ENCODE data around the gene CD59.
A peak's percentile ranks its signal among the peaks of the same experiment; 100 is the strongest.
"Not testable (repeated sequence)": the region's sequence is repeated elsewhere in the genome, so short reads cannot be mapped to it uniquely, and the experiment has no call there.

CD59 gene

GRCh38 chr11:33721984-33722383, 14.2 kb downstream of the CD59 start:
- in situ Hi-C loops (cut with HindIII; ENCODE audit: low pct_ligation_motif_present, low pct_unique_long_range_greater_than_20kb, low sequenced_read_pairs), result no loop called here
- no peak for DNase-seq

GRCh38 chr11:33721426-33721825, 14.8 kb downstream of the CD59 start:
- no peak for DNase-seq
- in situ Hi-C loops (cut with HindIII; ENCODE audit: low pct_ligation_motif_present, low pct_unique_long_range_greater_than_20kb, low sequenced_read_pairs), result no loop called here

GRCh38 chr11:33719587-33719986, 16.6 kb downstream of the CD59 start:
- in situ Hi-C loops (cut with HindIII; ENCODE audit: low pct_ligation_motif_present, low pct_unique_long_range_greater_than_20kb, low sequenced_read_pairs), result no loop called here
- no peak for DNase-seq

GRCh38 chr11:33718440-33718839, 17.8 kb downstream of the CD59 start:
- no peak for DNase-seq
- in situ Hi-C loops (cut with HindIII; ENCODE audit: low pct_ligation_motif_present, low pct_unique_long_range_greater_than_20kb, low sequenced_read_pairs), result no loop called here

GRCh38 chr11:33716243-33716642, 20.0 kb downstream of the CD59 start:
- in situ Hi-C loops (cut with HindIII; ENCODE audit: low pct_ligation_motif_present, low pct_unique_long_range_greater_than_20kb, low sequenced_read_pairs), result no loop called here
- DNase-seq, result peak; percentile 50

GRCh38 chr11:33713856-33714398, 22.3 kb downstream of the CD59 start:
- no peak for DNase-seq
- in situ Hi-C loops (cut with HindIII; ENCODE audit: low pct_ligation_motif_present, low pct_unique_long_range_greater_than_20kb, low sequenced_read_pairs), result no loop called here

- in situ Hi-C loops (cut with HindIII; ENCODE audit: low pct_ligation_motif_present, low pct_unique_long_range_greater_than_20kb, low sequenced_read_pairs), result no loop called here
- no peak for DNase-seq
Measured at GRCh38 chr11:33713151-33713855, 22.9 kb downstream of the CD59 start.

- no peak for DNase-seq
- in situ Hi-C loops (cut with HindIII; ENCODE audit: low pct_ligation_motif_present, low pct_unique_long_range_greater_than_20kb, low sequenced_read_pairs), result no loop called here
Measured at GRCh38 chr11:33712436-33712835, 23.8 kb downstream of the CD59 start.

GRCh38 chr11:33709466-33709865, 26.8 kb downstream of the CD59 start:
- no peak for DNase-seq
- in situ Hi-C loops (cut with HindIII; ENCODE audit: low pct_ligation_motif_present, low pct_unique_long_range_greater_than_20kb, low sequenced_read_pairs), result no loop called here

- in situ Hi-C loops (cut with HindIII; ENCODE audit: low pct_ligation_motif_present, low pct_unique_long_range_greater_than_20kb, low sequenced_read_pairs), result no loop called here
Measured at GRCh38 chr11:33708985-33709384, 27.2 kb downstream of the CD59 start.

GRCh38 chr11:33707831-33708230, 28.4 kb downstream of the CD59 start:
- in situ Hi-C loops (cut with HindIII; ENCODE audit: low pct_ligation_motif_present, low pct_unique_long_range_greater_than_20kb, low sequenced_read_pairs), result not testable (repeated sequence)

More at GRCh38 chr11:33708985-33709384, 27.2 kb downstream of the CD59 start:
- DNase-seq, result no peak

GRCh38 chr11:33706966-33707365, 29.3 kb downstream of the CD59 start:
- DNase-seq, result no peak
- in situ Hi-C loops (cut with HindIII; ENCODE audit: low pct_ligation_motif_present, low pct_unique_long_range_greater_than_20kb, low sequenced_read_pairs), result no loop called here

More at GRCh38 chr11:33707831-33708230, 28.4 kb downstream of the CD59 start:
- DNase-seq, result not testable (repeated sequence)

GRCh38 chr11:33706546-33706945, 29.7 kb downstream of the CD59 start:
- no peak for DNase-seq
- in situ Hi-C loops (cut with HindIII; ENCODE audit: low pct_ligation_motif_present, low pct_unique_long_range_greater_than_20kb, low sequenced_read_pairs), result no loop called here

- DNase-seq, result no peak
- in situ Hi-C loops (cut with HindIII; ENCODE audit: low pct_ligation_motif_present, low pct_unique_long_range_greater_than_20kb, low sequenced_read_pairs), result no loop called here
Measured at GRCh38 chr11:33704240-33705002, 31.8 kb downstream of the CD59 start.

GRCh38 chr11:33703788-33704187, 32.4 kb downstream of the CD59 start:
- no peak for DNase-seq
- in situ Hi-C loops (cut with HindIII; ENCODE audit: low pct_ligation_motif_present, low pct_unique_long_range_greater_than_20kb, low sequenced_read_pairs), result no loop called here

- in situ Hi-C loops (cut with HindIII; ENCODE audit: low pct_ligation_motif_present, low pct_unique_long_range_greater_than_20kb, low sequenced_read_pairs), result no loop called here
Measured at GRCh38 chr11:33703234-33703633, 33.0 kb downstream of the CD59 start.

GRCh38 chr11:33701302-33702230, 34.7 kb downstream of the CD59 start:
- DNase-seq, result no peak
- in situ Hi-C loops (cut with HindIII; ENCODE audit: low pct_ligation_motif_present, low pct_unique_long_range_greater_than_20kb, low sequenced_read_pairs), result no loop called here

More at GRCh38 chr11:33703234-33703633, 33.0 kb downstream of the CD59 start:
- DNase-seq, result no peak

- in situ Hi-C loops (cut with HindIII; ENCODE audit: low pct_ligation_motif_present, low pct_unique_long_range_greater_than_20kb, low sequenced_read_pairs), result no loop called here
- DNase-seq, result peak; percentile 90
Measured at GRCh38 chr11:33700502-33701271, 35.5 kb downstream of the CD59 start, which contains the start of gene C11orf91. Gene C11orf91, minus strand, starts transcription at chr11:33700826. Its CDS starts 86 bp downstream, at chr11:33700740.

Measured in ACHN (cell line).